Raji (cell line): ENCODE measurements around the gene ARHGAP22.

Source experiments
- POLR2A ChIP-seq: IDR thresholded peaks from 2 replicates; pipeline ENCODE4 v1.6.1; 2011; ENCODE audit warnings: low read depth, low read length, control low read depth; ENCODE audit not compliant: insufficient read depth

ARHGAP22 gene

DNA sequence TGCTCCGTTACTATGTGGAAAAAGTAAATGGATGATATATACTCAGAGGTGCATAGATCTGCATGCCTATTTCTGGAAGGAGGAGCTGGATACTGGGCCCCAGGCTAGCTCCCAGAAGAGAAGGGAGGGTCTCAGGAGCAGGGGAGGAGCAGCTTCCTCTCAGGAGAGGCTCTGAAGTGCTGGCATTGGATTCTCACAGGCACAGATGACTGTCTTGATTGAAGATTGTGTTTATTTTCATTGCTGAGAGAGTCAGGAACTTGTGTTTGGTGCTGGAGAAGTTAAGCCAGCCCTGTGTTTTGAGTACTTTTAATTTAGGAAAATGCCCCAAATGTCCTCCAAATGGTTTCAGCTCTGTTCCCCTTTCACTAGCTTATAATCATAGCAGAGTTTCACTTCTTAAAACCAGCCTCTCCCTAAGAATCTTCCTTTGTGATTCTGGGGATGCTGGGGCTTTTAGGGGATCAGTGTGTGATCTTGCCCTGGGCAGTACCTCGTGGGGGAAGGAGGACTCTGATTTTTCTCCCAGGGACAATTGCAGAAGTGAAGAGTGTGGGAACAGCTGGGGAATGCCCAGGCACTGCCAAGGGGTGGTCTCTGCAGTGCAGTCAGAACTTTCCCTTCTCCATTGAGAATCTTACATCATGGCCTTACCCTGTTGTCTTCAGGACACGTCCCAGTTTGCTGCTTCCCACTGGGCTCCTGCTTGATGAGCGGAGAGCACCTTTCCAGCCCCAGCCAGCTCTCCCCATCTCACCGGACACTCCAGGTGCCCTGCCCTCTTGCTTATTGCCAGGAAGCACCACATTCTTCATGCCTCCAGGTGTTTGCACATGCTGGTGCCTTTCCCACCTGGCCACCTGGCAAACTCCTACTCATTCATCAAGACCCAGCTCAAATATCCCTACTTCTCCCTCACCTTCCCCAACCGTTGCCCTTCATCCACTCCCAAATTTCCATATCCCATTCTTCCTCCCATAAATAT, 102.8 kb downstream of the ARHGAP22 start:
- no peak for TF ChIP-seq POLR2A

DNA sequence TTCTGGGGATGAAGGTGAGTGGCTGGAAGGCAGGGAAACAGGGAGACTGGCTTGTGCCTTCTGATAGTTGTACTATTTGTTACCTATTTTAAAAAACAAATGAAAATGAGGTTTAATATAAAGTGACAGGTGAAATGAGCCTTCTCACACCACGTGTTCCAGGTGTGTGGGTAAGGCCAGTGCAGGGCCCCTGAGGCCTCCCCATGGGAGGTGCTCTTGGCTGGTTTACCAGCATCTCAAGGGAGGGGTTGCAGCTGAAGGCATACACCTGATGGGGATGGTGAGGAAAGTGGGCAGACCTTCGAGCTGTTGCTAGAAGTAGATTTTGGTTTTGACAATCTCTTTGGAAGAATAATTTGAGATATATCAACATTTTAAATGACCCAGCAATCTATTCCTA, 103.6 kb downstream of the ARHGAP22 start:
- no peak for TF ChIP-seq POLR2A

DNA sequence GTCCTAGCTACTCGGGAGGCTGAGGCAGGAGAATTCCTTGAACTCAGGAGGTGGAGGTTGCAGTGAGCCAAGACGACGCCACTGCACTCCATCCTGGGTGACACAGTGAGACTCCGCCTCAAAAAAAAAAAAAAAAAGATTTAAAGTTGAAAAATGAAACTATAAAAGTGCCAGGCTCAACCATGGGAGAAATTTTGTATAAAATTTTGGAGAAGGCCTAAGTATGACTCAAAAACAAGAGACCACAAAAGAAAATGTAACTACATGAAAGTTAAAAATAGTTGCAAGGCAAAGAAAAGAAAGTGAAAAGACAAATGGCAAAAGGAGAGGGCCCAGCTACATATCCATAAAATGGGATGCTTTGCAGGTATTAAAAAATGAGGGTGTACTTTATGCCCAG, 104.1 kb downstream of the ARHGAP22 start:
- no peak for TF ChIP-seq POLR2A

DNA sequence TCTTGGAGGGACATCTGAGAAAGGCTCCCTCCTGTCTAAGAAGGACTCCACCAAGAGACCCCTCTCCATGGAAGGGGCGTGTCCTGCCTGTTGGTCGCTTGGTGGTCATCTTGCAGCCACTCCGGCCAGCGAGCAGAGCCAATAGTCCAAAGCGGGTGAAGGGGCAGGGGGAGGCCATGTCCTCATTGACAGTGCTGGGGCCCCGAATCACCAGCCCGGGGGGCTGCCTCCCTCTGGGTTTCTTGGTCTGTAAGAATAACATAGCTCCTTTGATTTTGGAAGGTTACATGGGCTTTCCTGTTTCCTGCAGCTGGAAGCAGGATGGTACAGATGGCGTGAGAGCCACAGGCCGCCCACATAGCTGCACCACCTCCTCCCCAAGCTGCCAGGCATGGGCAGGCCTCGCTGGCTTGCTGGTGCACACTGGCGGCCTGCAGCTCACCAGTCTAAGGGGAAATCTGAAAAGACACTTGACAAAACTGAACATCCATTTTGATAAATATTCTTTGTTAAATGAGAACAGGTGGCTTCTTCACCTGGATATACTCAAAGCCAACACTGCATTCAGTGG, 105.8 kb downstream of the ARHGAP22 start:
- no peak for TF ChIP-seq POLR2A

DNA sequence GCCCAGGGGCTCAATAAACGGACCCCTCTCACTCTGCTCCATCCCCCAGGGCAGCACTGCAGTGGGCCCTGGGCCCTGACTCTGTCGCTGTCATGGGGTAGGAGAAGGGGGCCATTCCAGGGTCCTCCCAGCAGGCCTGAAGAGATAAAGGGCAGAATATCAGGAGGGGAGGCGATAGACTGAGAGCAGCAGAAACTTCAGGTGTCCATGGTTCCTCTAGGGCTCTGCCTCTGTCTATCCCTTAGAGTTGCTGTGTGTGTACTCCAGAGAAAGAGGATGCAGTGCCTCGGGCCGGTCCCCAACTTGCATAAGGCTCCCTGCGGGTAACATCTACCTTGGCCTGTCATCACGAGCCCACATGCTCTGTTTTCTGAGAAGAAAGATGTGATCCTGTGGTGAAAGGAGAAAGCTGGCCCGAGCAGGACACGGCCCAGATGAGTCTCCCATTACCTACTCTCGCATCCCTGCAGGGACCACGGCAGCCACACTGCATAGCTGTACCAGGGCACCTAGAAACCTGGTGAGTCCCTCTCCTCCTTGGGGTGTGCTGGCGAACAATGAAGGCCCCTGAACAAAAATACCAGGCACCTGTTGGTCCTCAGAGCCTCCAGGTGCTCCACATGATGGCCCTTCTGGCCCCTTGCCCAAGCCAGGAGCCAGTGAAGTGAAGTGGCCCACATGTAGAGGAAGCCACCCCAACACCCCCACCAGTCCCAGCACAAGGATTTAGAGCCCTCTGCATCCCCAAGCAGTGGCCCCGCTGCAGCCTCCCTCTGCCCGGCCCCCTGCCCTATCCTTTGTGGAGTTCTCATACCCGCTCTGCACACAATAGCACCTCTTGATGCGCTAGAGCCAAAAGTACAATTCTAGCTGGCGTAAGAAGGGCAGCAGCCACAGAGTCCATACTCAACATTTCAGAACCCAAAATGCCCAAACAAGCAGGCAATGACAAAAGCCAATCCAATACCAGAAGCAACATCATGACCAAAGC, 106.8 kb downstream of the ARHGAP22 start:
- TF ChIP-seq POLR2A: no peak

DNA sequence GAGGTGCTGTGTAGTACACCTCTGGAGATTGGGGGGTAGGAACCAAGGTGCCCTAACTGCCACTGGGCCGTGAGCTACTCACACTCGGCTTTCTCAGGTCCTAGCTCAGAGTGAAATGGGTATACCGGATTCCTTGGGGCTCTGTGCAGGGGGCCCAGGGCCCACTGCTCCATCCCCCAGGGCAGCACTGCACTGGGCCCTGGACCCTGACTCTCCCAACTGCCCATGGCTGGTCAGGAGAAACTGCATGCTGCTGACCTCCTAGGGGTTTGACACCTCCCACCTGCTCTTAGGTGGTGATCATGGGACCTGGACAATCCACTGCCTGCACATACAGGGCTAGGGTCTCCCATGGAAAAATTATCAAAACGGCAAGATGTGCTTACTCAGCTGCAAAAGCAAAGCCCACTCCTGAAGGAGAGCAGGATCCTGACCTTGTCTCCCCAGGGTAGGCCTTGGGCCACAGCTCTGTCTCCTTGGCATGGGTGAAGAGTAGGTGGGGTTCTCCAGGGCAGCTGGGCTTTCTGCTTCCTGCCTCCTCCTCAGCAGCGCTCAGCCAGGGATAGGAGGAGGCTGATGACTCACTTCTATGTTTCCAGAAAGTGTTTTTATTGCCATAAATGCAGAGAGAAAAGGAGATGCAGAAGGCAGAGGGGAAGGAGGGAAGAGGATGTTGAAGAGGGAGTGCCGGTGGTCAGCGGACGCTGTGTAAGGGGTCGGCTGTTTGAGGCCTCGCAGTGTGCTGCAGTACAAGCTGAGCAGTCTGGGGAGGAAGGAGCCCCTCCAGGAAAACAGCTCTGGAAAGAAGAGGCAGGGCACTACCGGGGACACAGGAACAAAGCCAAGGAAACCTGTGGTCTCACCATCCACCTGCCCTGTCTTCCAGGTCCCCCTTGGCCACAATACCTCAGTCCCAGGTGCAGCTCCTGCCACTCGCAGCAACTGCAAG, 107.8 kb downstream of the ARHGAP22 start:
- TF ChIP-seq POLR2A: no peak

DNA sequence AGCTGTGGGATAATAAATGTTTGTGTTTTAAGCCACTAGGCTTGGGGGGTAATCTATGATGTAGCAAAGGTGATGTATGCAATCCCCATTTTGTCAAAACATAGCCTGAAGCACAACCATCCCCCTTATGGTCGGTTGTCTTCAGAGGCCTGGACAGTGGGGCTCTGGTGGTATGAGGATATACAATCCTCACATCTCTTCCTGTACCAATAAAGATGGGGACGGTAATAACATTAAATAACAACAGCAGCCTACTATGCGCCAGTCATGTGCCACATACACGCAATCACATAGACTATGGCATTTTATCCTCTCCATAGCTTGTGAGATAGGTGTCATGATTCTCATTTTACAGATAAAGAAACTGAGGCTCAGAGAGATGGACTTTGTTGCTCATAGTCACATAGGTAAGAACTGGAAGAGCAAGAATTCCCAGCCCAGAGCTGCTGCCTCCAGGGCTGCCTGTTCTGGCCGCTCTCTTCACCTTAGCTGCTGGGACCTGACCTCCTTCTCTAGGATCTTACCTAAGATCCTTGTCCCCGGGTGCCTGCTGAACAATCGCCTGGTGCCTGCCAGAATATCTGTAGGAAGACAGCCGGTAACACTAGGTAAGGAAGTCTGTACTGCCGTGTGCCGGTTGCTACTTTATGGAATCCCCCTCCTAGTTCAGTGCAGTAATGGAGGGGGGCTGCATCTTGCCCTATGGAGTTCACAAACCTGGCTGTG, 108.6 kb downstream of the ARHGAP22 start:
- TF ChIP-seq POLR2A: no peak

DNA sequence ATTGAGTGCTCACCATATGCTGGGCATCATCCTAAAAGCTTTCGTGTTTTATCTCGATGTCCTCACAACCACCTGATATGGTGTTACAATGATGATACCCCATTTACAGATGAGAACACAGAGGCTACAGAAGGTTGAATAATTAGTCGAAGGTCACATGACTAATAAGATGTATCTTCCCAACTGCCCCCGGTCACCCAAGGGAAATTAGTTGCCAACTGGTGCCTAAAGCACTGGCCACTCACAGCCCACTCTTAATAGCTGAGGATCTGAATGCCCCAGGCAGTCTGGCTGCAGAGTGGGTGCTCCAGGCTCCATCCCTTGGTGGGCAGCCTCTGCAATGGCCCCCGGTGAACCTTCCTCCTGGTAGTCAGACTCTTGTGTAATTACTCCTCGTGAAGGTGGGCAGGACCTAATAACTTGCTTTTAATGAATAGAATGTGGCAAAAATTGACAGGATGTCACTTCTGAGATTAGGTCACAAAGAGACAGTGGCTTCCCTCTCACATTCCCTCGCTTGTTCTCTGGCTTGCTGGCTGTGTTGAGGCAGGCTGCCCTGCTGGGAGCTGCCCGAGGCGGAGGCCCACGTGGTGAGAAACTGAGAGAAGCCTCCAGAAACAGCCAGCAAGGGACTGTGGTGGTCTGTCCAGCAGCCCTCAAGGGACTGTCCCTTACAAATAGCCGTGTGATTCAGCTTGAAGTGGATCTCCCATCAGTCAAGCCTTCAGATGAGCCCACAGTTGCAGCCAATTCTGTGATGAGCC, 109.4 kb downstream of the ARHGAP22 start:
- no peak for TF ChIP-seq POLR2A

DNA sequence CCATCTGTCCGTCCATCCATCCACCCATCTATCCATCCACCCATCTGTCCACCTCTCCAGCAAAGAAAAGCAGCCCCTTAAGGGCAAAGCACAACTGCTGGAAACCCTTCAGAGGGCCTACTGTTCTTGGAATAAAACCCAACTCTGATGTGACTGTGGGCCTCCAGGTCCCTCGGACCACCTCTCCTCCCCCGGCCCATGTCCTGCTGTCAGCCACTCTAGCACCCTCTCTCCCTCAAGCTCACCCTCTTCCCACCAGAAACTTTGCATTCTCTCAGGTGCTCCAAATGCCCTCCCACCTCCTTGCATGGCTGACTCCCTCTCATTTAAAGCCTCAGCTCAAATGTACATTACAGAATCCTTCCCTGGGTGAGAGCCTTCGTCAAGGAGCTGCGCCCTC, 110.3 kb downstream of the ARHGAP22 start:
- TF ChIP-seq POLR2A: no peak

DNA sequence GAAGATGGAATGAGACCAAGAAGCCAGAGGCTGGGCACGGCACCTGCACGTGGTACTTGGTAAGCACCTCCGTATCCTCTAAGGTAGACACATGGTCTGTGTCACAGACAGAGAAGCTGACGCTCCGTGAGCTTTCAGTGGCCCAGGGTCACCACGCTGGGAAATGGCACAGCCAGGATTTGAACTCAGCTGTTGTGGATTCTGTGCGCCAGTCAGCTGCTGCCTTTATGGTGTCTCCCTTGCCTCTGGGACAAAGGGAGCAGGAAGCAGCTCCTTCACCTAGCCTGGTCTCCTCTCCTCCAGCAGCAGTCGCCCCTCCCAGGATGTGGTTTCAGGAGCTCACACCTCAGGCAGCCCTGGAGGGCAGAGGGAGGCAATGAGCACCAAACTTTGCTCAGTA, 110.8 kb downstream of the ARHGAP22 start:
- no peak for TF ChIP-seq POLR2A

DNA sequence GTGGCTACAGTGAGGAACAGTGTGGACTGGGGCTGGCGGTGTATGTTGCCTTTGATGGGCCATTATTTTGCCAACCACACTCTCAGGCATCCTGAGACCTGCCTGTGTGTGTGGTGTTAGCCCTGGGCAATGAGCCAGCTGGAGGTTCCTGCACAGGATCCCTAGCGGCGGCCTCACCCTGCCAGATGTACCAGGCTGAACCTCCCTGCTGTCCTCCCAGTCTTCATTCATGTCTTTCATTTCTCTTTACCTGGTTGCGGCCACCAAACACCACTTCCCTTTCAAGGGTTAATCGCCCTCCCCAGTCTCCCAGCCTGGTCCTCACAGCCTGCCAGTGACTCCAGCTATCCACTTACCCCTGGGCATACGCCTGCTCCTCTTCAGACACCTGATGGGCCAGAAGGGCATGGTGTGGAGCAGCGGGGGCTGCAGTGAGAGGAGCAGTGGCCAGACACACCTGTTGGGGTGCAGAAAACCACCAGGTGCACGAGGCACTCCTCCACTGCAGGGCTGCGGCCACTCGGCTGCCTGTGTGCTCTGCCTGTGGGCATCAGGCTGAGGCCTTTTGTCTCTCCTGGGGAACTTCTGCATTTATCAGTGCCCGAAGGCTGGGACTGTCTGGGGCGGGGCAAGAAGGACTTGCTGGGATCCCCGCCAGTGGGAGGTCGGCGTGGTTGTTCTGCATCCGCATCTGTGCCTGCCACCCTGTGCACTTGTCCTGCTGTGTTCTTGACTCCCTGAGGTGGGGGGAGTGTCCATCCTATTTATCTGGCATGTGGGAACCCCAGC, 111.6 kb downstream of the ARHGAP22 start:
- no peak for TF ChIP-seq POLR2A

DNA sequence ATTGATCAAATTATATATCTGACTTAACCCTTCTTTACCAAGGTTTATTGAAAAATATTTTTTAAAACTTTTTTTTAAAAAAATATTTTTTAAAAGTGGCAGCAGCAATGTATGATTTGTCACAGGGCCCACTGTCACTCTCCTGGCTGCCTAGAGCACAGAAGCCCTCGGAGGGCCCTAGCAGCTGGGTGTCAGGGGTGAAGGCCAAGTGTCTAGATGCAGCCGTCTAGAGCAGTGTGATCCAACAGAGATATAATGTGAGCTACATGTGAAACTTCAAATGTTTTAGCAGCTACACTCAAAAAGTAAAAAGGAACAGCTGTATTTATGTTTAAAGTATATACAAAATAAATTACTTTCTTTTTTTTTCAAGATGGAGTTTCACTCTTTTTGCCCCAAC, 112.7 kb downstream of the ARHGAP22 start:
- no peak for TF ChIP-seq POLR2A
